Activated CD4-positive, alpha-beta memory T cell treated with anti-CD3 and anti-CD28 coated beads for 36 hours (primary cell): ENCODE results near the gene CNTLN. TPM values are rescaled to one million over a fixed set of nuclear protein-coding genes. Genes with fewer than 3 reads are reported as not detected.
"Not testable (repeated sequence)": the region's sequence is repeated elsewhere in the genome, so short reads cannot be mapped to it uniquely, and the experiment has no call there.

Experiments
- CTCF ChIA-PET: fragments of 350-600 bp; sonication (Branson Sonifier 250); formaldehyde crosslinking; loops from one replicate; lab custom pipeline; 2021; ENCODE audit warnings: antibody characterized with exemption, inconsistent platforms; lab: Charles Lee
- POLR2A ChIA-PET: fragments of 350-600 bp; sonication (Branson Sonifier 250); formaldehyde crosslinking; loops from one replicate; lab custom pipeline; 2021; ENCODE audit warnings: antibody characterized with exemption; lab: Charles Lee
- DNase-seq: peaks from one replicate; pipeline ENCODE4 v3.0.0-alpha.2; 2020
- H3K27ac Mint-ChIP-seq: one replicate; pipeline ENCODE4 v1.8.0; 2021; ENCODE audit warnings: mixed read lengths
- H3K27me3 Mint-ChIP-seq: one replicate; pipeline ENCODE4 v1.8.0; 2021; ENCODE audit warnings: mixed read lengths
- H3K36me3 Mint-ChIP-seq: one replicate; pipeline ENCODE4 v1.8.0; 2021; ENCODE audit warnings: mixed read lengths
- H3K4me1 Mint-ChIP-seq: one replicate; pipeline ENCODE4 v1.8.0; 2021; ENCODE audit warnings: low read depth, mixed read lengths
- H3K4me3 Mint-ChIP-seq: one replicate; pipeline ENCODE4 v1.8.0; 2021; ENCODE audit warnings: mild to moderate bottlenecking, mixed read lengths
- H3K9me3 Mint-ChIP-seq: one replicate; pipeline ENCODE4 v1.8.0; 2021; ENCODE audit warnings: mixed read lengths
- intact Hi-C: fragments of 100-400 bp; cut with micrococcal nuclease; formaldehyde crosslinking; loops from one replicate; pipeline ENCODE4 v1.15.1; 2023
- total RNA-seq, 2 experiments: library from RNA; stranded (reverse); gene quantifications; one replicate each; pipeline ENCODE4 v1.2.3, GENCODE V29; 2021

Gene CNTLN
- total RNA-seq, 2 experiments from 2014 or later: 0.27 to 0.36 TPM

DNA sequence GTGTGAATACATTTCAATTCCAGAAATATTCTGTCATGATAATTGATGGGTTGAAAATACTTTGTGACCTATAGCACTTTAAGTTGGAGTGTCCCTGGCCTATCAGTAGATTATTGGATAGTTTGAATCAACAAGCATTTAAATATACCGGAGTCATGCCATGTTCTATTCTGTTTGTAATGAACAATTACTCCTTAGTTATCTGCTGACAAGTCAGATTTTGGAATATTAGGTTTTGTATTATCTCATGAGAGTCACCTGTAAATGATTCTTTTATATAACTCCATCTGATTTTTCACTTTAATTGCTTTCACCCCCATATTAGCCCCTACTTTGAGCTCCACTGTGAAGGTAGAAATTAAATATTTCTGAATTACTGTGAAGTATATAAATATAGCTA lies 351.6 kb downstream of the CNTLN start:
- DNase-seq: no peak
- H3K27ac Mint-ChIP-seq: no peak overlapping the region
- no peaks in the 10 kb centered on the region for H3K27me3 Mint-ChIP-seq
- POLR2A ChIA-PET: no interaction called here
- H3K4me1 Mint-ChIP-seq: no peaks in the 10 kb centered on the region
- intact Hi-C loops: no loop called here
- no peaks in the 10 kb centered on the region for H3K9me3 Mint-ChIP-seq
- H3K36me3 Mint-ChIP-seq: no peaks in the 10 kb centered on the region
- CTCF ChIA-PET: no interaction called here
- H3K4me3 Mint-ChIP-seq: no peak overlapping the region

GRCh38 chr9:17487467-17487866 lies 352.6 kb downstream of the CNTLN start:
- Mint-ChIP-seq H3K9me3 (no peaks in the 10 kb centered on the region), H3K27me3 (no peaks in the 10 kb centered on the region), H3K4me3 (no peak overlapping the region), H3K36me3 (no peaks in the 10 kb centered on the region), H3K27ac (no peak overlapping the region), H3K4me1 (no peaks in the 10 kb centered on the region)
- ChIA-PET CTCF (no interaction called here), POLR2A (no interaction called here)
- no peak for DNase-seq
- intact Hi-C loops: no loop called here

- Mint-ChIP-seq H3K36me3 (no peaks in the 10 kb centered on the region), H3K27me3 (no peaks in the 10 kb centered on the region), H3K27ac (no peak overlapping the region), H3K9me3 (no peaks in the 10 kb centered on the region), H3K4me3 (no peak overlapping the region), H3K4me1 (no peaks in the 10 kb centered on the region)
- CTCF ChIA-PET: no interaction called here
- no peak for DNase-seq
- intact Hi-C loops: no loop called here
- POLR2A ChIA-PET: no interaction called here
Observed at GRCh38 chr9:17488662-17489061, 353.8 kb downstream of the CNTLN start.

- ChIA-PET CTCF (no interaction called here), POLR2A (no interaction called here)
- intact Hi-C loops: no loop called here
Observed at GRCh38 chr9:17490110-17490509, 355.3 kb downstream of the CNTLN start.

DNA sequence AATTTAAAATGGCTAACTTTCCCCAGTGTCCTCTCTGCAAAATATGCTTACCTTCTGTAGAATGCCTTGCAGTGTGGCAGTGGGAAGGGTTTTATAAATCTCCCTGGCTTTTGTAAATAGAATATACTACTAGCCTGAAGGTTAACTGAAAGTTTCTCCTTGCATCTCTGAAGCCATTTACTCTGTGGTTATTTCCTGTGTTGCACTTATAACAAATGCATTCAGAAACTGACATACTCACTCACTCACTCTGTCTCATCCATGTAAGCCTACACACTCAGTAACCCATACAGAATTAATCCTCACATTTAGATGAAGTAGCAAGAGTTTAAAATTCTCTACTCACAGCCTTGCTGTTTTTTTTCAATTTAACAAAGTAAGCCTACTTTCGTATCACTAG lies 356.9 kb downstream of the CNTLN start:
- Mint-ChIP-seq H3K27me3 (no peaks in the 10 kb centered on the region), H3K27ac (no peak overlapping the region), H3K4me3 (no peak overlapping the region), H3K36me3 (no peaks in the 10 kb centered on the region), H3K4me1 (no peaks in the 10 kb centered on the region), H3K9me3 (no peaks in the 10 kb centered on the region)
- CTCF ChIA-PET: no interaction called here
- DNase-seq: no peak
- intact Hi-C loops: no loop called here
- POLR2A ChIA-PET: no interaction called here

More at GRCh38 chr9:17490110-17490509, 355.3 kb downstream of the CNTLN start:
- Mint-ChIP-seq H3K36me3 (no peaks in the 10 kb centered on the region), H3K27ac (no peak overlapping the region), H3K4me1 (no peaks in the 10 kb centered on the region), H3K27me3 (no peaks in the 10 kb centered on the region), H3K4me3 (no peak overlapping the region), H3K9me3 (no peaks in the 10 kb centered on the region)
- no peak for DNase-seq

GRCh38 chr9:17503196-17503595 lies 368.4 kb downstream of the CNTLN start:
- Mint-ChIP-seq H3K4me1 (no peaks in the 10 kb centered on the region), H3K9me3 (peaks cover 8% of the 10 kb centered on the region), H3K27me3 (no peaks in the 10 kb centered on the region), H3K36me3 (no peaks in the 10 kb centered on the region), H3K27ac (no peak overlapping the region), H3K4me3 (no peak overlapping the region)
- DNase-seq: no peak
- CTCF ChIA-PET: no interaction called here
- POLR2A ChIA-PET: no interaction called here
- intact Hi-C loops: no loop called here

- no peaks in the 10 kb centered on the region for H3K27me3 Mint-ChIP-seq
- peaks cover 2% of the 10 kb centered on the region for H3K9me3 Mint-ChIP-seq
- H3K27ac Mint-ChIP-seq: no peak overlapping the region
- ChIA-PET POLR2A (no interaction called here), CTCF (no interaction called here)
- H3K4me1 Mint-ChIP-seq: no peaks in the 10 kb centered on the region
- no peak overlapping the region for H3K4me3 Mint-ChIP-seq
- intact Hi-C loops: no loop called here
- no peak for DNase-seq
- no peaks in the 10 kb centered on the region for H3K36me3 Mint-ChIP-seq
Observed at GRCh38 chr9:17509151-17509550, 374.3 kb downstream of the CNTLN start.

DNA sequence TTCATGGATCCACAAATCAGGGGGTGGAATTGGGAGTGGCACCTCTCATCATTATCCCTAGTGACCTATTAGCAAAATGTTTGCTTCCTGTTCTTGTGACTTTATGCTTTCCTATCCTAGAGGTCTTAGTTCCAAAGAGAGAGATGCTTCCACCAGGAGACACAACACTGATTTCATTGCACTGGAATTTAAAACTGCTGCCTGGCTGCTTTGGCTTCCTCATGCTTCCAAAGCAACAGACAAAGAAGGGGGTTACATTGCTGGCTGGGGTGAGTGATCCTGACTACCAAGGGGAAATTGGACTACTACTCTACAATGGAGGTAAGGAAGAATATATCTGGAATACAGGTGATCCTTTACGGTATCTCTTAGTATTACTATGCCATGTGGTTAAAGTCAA lies 374.9 kb downstream of the CNTLN start:
- no peak overlapping the region for H3K4me3 Mint-ChIP-seq
- no peaks in the 10 kb centered on the region for H3K4me1 Mint-ChIP-seq
- H3K27ac Mint-ChIP-seq: no peak overlapping the region
- intact Hi-C loops: no loop called here
- ChIA-PET POLR2A (no interaction called here), CTCF (no interaction called here)
- no peaks in the 10 kb centered on the region for H3K27me3 Mint-ChIP-seq
- H3K9me3 Mint-ChIP-seq: peaks cover 2% of the 10 kb centered on the region
- no peaks in the 10 kb centered on the region for H3K36me3 Mint-ChIP-seq
- DNase-seq: no peak

- Mint-ChIP-seq H3K27me3 (no peaks in the 10 kb centered on the region), H3K36me3 (no peaks in the 10 kb centered on the region), H3K27ac (no peak overlapping the region), H3K4me3 (no peak overlapping the region), H3K4me1 (no peaks in the 10 kb centered on the region), H3K9me3 (peaks cover 8% of the 10 kb centered on the region)
- POLR2A ChIA-PET: no interaction called here
- DNase-seq: no peak
- intact Hi-C loops: no loop called here
- CTCF ChIA-PET: interaction anchor here (0.6 to 0.7 kb wide), 2 partner anchors 315 to 485 kb away, joined by 3 to 4 read pairs; no protein-coding TSS in a partner anchor
Observed at GRCh38 chr9:17519761-17520160, 384.9 kb downstream of the CNTLN start.

- H3K27me3 Mint-ChIP-seq: no peaks in the 10 kb centered on the region
- H3K4me1 Mint-ChIP-seq: no peaks in the 10 kb centered on the region
- ChIA-PET POLR2A (no interaction called here), CTCF (interaction anchor here (0.6 kb wide), 1 partner anchor 486 kb away, joined by 4 read pairs; no protein-coding TSS in a partner anchor)
- H3K27ac Mint-ChIP-seq: no peak overlapping the region
- peaks cover 8% of the 10 kb centered on the region for H3K9me3 Mint-ChIP-seq
- intact Hi-C loops: no loop called here
- no peaks in the 10 kb centered on the region for H3K36me3 Mint-ChIP-seq
- DNase-seq: no peak
- no peak overlapping the region for H3K4me3 Mint-ChIP-seq
Observed at GRCh38 chr9:17520268-17521064, 385.6 kb downstream of the CNTLN start.

DNA sequence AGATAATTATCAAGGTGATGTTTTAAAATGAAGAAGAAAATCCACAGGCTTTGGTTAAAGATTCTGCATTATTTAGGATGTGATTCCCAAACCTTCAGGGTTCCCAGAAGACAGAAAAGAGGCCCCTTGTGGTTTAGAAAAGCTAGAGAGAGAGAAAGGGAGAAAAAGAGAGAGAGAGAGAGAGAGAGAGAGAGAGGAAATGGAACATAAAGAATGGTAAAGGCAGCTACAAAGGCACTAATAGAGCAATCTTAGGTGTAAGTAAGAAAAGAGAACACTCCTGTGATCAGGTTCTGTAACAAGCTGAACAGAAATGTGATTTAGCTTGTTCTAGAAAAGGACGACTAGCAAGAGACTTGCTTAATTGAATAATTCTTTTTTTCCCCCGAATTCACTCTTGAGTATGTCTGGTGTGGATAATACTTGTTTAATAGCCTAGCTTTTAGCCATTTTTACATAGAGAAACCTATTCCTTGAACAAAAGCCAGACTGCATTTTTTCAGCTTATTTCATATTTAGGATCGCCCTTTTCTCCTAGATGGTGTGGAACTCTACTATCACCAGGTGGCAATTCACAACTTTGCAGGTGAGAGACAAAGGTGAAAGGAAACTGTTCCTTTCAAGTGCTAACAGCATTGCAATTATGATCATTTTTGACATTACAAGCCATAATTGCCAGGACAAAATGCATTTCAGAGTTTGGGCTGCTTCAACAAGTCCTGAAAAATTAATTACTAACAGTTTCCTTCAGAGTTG lies 386.4 kb downstream of the CNTLN start:
- ChIA-PET CTCF (no interaction called here), POLR2A (no interaction called here)
- Mint-ChIP-seq H3K36me3 (no peaks in the 10 kb centered on the region), H3K27ac (no peak overlapping the region), H3K4me3 (no peak overlapping the region), H3K4me1 (no peaks in the 10 kb centered on the region), H3K9me3 (peaks cover 4% of the 10 kb centered on the region), H3K27me3 (no peaks in the 10 kb centered on the region)
- intact Hi-C loops: no loop called here
- DNase-seq: no peak

- intact Hi-C loops, H3K36me3 Mint-ChIP-seq, H3K4me1 Mint-ChIP-seq, DNase-seq, CTCF ChIA-PET, H3K4me3 Mint-ChIP-seq, POLR2A ChIA-PET, H3K27me3 Mint-ChIP-seq, H3K27ac Mint-ChIP-seq, H3K9me3 Mint-ChIP-seq: not testable (repeated sequence)
Observed at GRCh38 chr9:17526726-17527125, 391.9 kb downstream of the CNTLN start.
